GM10248 (cell line): ENCODE data around the gene PDE6B.
"Not testable (repeated sequence)": the region's sequence is repeated elsewhere in the genome, so short reads cannot be mapped to it uniquely, and the experiment has no call there.

Experiments
- CTCF ChIA-PET: fragments of 300-600 bp; sonication (Branson Sonifier 250); formaldehyde crosslinking; extraction: SDS; loops from one replicate; lab custom pipeline; 2021; ENCODE audit warnings: antibody characterized with exemption; lab: Yijun Ruan, JAX
- POLR2A ChIA-PET: fragments of 350-650 bp; sonication (Branson Sonifier 250); formaldehyde crosslinking; extraction: SDS; loops from one replicate; lab custom pipeline; 2020; ENCODE audit warnings: antibody characterized with exemption; lab: Yijun Ruan, JAX
- DNase-seq: peaks from one replicate; pipeline ENCODE4 v3.0.0; 2012; ENCODE audit errors: extremely low spot score
- CTCF ChIP-seq: IDR thresholded peaks from 2 replicates; pipeline ENCODE4 v1.5.1; 2012; ENCODE audit warnings: mild to moderate bottlenecking, low read depth; ENCODE audit errors: extremely low read depth, missing control alignments, control extremely low read depth

Gene PDE6B

GRCh38 chr4:702618-703048, 77.3 kb downstream of the PDE6B start:
- no peak for DNase-seq
- POLR2A ChIA-PET = no interaction called here
- CTCF ChIA-PET = interaction anchor here (1.5 kb wide), 1 partner anchor 39 kb away, joined by 4 read pairs; no protein-coding TSS in a partner anchor
- no peak for TF ChIP-seq CTCF

- CTCF ChIA-PET = interaction anchor here (1.2 to 1.5 kb wide), 2 partner anchors 38 to 39 kb away, joined by 3 to 4 read pairs; no protein-coding TSS in a partner anchor
- no peak for DNase-seq
- POLR2A ChIA-PET = no interaction called here
- TF ChIP-seq CTCF = no peak
These were observed 78.2 kb downstream of the PDE6B start for GRCh38 chr4:703336-704197.

GRCh38 chr4:704198-704891, 79.0 kb downstream of the PDE6B start:
- CTCF ChIA-PET = interaction anchor here (1.2 kb wide), 1 partner anchor 39 kb away, joined by 3 read pairs; no protein-coding TSS in a partner anchor
- POLR2A ChIA-PET = no interaction called here

GRCh38 chr4:704971-705277, 79.6 kb downstream of the PDE6B start:
- TF ChIP-seq CTCF = no peak
- POLR2A ChIA-PET = no interaction called here
- CTCF ChIA-PET = interaction anchor here (1.2 kb wide), 1 partner anchor 38 kb away, joined by 3 read pairs; no protein-coding TSS in a partner anchor
- no peak for DNase-seq

More at GRCh38 chr4:704198-704891, 79.0 kb downstream of the PDE6B start:
- no peak for TF ChIP-seq CTCF
- DNase-seq = no peak

- ChIA-PET CTCF (no interaction called here), POLR2A (no interaction called here)
- no peak for TF ChIP-seq CTCF
- DNase-seq = peak; percentile 100
These were observed 80.1 kb downstream of the PDE6B start, which contains the start of gene PCGF3 for GRCh38 chr4:705278-706082. Gene PCGF3 (plus strand): TSS chr4:705832. CDS start chr4:733681, 27,849 bp downstream.

- CTCF ChIA-PET, DNase-seq, POLR2A ChIA-PET: not testable (repeated sequence)
These were observed 80.8 kb downstream of the PDE6B start for GRCh38 chr4:706083-706633.
